ENCODE measurements around the gene MEF2B.

DNA sequence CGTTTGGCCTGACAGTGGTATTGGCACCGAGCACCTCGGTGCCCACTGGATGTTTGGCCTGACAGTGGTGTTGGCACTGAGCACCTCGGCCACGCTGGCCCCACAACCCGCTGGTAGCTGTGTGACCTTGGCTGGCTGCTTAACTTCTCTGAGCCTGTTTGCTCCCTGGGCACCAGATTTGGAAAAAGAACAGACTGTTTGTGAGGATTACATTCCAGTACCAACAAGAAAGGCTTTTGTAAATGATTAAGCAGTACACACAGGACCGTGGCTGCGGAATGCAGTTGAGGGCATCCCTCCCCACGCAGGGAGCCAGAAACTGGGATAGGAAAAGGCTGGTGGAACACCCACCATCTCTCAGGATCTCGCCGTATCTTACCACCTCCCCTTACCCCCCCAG is 74.4 kb downstream of the MEF2B start:
- TF ChIP-seq, protein P1, sequence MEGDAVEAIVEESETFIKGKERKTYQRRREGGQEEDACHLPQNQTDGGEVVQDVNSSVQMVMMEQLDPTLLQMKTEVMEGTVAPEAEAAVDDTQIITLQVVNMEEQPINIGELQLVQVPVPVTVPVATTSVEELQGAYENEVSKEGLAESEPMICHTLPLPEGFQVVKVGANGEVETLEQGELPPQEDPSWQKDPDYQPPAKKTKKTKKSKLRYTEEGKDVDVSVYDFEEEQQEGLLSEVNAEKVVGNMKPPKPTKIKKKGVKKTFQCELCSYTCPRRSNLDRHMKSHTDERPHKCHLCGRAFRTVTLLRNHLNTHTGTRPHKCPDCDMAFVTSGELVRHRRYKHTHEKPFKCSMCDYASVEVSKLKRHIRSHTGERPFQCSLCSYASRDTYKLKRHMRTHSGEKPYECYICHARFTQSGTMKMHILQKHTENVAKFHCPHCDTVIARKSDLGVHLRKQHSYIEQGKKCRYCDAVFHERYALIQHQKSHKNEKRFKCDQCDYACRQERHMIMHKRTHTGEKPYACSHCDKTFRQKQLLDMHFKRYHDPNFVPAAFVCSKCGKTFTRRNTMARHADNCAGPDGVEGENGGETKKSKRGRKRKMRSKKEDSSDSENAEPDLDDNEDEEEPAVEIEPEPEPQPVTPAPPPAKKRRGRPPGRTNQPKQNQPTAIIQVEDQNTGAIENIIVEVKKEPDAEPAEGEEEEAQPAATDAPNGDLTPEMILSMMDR (IDR thresholded peaks at IDR 0.05; ENCODE audit: low read length): no peak
- TF ChIP-seq EZH2 (IDR thresholded peaks at IDR 0.05; ENCODE audit: borderline replicate concordance, low read length): no peak

Measured in OCI-LY1 (cell line).